Hematopoietic multipotent progenitor cell treated with erythropoietin and hydrocortisone succinate and interleukin-3 and kit ligand, for 17 days (in vitro differentiated cells): ENCODE measurements around the gene PLOD3.
A peak's percentile ranks its signal among the peaks of the same experiment; 100 is the strongest.
"Not testable (repeated sequence)": the region's sequence is repeated elsewhere in the genome, so short reads cannot be mapped to it uniquely, and the experiment has no call there.

ENCODE experiments used
- DNase-seq: peaks from one replicate; pipeline ENCODE4 v3.0.0-alpha.2; 2015; ENCODE audit warnings: low spot score

The PLOD3 gene

GRCh38 chr7:101217388-101218235 is at the start of gene PLOD3, which contains the start of gene ZNHIT1:
TSS of gene PLOD3 (minus strand) at chr7:101217581. CDS start at chr7:101217274, 307 bp downstream.
TSS of gene ZNHIT1 (plus strand) at chr7:101218165. CDS start at chr7:101218196, 31 bp downstream.
- peak; percentile 100 for DNase-seq

- no peak for DNase-seq
These were observed 48.5 kb upstream of the PLOD3 start for GRCh38 chr7:101265622-101266516.

DNA sequence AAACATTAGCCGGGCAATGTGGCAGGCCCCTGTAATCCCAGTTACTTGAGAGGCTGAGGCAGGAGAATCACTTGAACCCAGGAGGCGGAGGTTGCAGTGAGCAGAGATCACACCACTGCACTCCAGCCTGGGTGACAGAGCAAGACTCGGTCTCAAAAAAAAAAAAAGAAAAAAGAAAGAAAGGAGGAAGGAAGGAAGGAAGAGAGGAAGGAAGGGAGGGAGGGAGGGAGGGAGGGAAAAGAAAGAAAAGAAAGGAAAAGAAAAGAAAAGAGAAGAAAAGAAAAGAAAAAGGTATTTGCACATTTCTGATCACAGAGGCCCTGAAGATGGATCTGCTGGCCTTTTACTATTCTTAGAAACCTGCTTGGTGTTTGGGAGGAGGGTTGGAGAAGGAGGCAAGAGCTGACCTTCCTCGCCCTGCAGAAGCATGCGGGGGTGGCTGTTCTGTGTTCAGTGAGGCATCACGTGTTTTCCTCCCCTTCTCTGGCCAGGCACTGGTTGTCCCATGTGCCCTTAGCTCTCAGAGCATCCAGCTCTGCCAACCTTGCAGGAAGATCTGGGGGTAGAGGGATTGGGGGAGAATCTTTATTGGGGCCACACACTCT is 46.8 kb upstream of the PLOD3 start:
- DNase-seq, result not testable (repeated sequence)

DNA sequence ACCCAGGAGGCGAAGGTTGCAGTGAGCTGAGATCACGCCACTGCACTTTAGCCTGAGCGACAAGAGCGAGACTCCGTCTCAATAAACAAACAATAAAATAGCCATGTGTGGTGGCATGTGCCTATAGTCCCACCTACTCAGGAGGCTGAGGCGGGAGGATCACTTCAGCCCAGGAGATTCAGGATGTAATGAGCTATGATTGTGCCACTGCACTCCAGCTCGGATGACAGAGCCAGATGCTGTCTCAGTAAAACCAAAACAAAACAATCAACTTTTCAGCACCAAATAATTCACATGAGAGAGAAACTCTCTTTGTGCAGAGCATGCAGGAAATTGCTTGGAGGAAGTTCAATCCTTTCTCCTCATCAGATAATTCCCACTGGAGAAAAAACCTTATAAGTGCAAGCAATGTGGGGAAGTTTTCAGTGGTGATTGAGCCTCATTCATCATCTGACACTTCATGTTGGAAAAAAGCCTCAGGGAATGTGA is 40.9 kb upstream of the PLOD3 start:
- no peak for DNase-seq

DNA sequence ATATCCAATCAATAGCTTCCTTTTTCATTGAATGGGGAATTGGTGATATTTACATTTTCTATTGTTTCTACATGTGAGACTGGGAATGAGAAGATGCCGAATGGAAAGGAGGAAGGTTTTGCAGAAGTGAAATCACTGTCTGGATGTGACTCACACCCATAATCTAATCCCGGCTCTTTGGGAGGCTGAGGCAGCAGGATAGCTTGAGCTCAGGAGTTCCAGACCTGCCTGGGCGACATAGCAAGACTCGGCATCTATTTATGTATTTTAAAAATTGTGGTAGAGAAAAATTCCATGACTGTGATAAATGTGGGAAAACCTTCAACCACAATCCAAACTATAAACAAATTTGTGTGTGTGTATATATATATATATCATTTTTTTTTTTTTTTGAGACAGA is 38.4 kb upstream of the PLOD3 start:
- no peak for DNase-seq

- DNase-seq, result not testable (repeated sequence)
These were observed 35.8 kb upstream of the PLOD3 start for GRCh38 chr7:101253199-101253598.

DNA sequence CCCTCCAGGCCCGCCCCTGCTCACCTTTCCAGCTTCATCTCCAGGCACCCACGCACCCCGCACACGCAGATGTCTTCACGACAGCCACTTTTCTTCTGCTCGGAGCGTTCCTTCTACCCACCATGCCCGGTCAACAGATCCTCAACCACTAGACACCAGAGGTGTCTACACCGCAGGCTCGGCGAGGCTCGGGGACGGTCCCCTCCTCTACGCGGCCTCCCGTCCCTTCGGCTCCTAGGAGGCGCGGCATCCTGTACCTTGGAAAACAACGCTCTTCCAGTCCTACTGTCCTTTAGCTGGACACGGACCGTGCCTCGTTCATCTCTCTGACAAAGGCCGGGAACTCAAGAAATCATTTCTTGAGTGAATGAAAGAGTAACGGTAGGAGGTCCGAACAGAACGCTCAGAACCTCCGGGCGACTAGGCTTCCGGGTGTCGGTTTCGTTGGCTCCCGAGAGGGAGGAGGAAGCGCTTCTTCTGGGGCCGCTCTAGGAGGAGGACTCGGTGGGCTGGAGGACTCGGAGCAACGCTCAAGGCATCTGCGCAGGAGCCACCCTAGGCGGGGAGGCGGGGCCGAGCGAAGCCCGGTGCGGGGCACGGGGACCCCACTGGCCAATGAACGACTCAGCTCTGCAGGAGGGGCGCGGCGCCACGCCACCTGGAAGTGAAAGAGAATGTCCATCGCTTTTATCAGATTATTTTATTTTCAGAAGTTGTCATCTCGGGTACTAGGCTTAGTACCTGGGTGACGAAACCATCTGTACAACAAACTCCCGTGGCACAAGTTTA is 34.7 kb upstream of the PLOD3 start:
- peak; percentile 95 for DNase-seq

- DNase-seq, result no peak
These were observed 32.9 kb upstream of the PLOD3 start for GRCh38 chr7:101250324-101250723.

DNA sequence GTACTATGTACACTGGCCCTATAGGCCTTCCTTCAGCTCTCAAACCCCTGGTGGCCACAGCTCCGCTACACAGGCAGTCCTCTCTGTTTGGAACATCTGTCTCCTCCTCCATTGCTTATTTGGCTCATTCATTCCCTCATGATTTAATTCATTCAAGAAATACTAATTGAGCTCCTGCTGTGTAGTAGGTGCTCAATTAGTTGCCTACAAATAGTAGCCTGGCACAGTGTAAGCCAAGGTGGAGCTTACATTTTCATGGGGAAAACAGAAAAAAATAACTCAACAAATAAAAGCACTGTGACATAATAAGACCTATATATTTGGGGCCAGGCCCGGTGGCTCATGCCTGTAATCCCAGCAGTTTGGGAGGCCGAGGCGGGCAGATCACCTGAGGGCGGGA is 30.9 kb upstream of the PLOD3 start:
- DNase-seq, result no peak

DNA sequence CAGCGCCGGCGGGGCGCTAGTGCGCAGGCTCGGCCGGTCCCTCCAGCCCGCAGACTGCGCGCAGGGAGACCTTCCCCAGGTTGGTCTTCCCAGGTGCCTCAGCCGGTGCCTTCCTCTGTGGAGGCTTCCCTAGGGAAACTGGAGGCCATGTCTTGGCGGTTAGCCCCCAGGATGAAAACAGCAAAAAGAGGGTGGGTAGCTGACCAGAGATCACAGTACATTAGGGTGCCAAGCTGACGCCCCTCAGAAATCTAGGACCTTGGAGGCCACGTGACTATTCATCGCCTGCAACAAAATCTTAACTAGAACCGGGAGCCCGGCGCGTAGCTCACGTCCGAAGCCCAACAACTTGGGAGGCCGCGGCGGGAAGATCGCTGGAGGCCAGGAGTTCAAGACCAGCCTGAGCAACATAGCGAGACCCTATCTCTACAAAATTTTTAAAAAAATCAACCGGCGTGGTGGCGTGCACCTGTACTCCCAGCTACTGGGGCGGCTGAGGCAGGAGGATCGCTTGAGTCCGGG is 27.8 kb upstream of the PLOD3 start:
- DNase-seq, result no peak

DNA sequence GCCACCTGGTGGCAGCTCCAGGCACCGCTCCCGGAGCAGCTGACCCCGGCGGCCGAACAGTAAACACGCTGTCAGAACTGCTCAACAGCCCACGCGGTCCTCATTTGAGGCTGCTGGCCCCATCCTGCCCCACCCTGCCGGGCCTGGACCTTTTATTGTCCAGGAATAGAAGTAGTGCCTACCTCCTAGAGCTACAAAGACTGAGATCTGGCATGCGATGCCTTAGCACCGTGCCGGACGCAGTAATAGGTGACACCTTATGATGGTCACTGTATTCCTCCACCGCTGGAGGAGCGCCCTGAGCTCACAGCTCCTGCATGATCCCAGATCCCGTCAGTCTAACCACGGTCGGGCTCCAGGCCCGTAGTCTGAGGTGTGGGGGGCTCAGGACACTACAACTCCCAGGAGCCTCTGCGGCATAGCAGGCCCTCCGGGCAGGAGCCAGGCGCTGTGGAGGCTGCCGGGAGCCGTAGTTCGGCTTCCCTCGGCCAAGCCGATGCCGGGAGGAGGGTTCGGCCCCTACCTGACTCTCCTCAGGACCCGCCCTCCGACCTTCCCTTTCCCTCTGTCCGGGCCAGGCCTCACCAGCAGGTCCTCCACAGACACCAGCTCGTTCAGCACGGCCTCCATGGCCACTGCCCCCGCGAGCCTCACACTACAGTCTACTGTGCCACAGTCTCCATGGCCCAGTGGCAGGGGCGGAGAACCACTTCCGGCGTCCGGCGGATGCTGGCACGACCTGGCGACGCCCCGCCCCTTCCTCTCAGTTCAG is 27.2 kb upstream of the PLOD3 start, which contains the start of gene FIS1:
FIS1 (minus strand) TSS at position 707 of the 772 bp plus-strand sequence; CDS start at position 630, 77 bp downstream.
- DNase-seq, result peak; percentile 95

GRCh38 chr7:101243646-101244374 is 26.4 kb upstream of the PLOD3 start:
- DNase-seq, result peak; percentile 97

DNA sequence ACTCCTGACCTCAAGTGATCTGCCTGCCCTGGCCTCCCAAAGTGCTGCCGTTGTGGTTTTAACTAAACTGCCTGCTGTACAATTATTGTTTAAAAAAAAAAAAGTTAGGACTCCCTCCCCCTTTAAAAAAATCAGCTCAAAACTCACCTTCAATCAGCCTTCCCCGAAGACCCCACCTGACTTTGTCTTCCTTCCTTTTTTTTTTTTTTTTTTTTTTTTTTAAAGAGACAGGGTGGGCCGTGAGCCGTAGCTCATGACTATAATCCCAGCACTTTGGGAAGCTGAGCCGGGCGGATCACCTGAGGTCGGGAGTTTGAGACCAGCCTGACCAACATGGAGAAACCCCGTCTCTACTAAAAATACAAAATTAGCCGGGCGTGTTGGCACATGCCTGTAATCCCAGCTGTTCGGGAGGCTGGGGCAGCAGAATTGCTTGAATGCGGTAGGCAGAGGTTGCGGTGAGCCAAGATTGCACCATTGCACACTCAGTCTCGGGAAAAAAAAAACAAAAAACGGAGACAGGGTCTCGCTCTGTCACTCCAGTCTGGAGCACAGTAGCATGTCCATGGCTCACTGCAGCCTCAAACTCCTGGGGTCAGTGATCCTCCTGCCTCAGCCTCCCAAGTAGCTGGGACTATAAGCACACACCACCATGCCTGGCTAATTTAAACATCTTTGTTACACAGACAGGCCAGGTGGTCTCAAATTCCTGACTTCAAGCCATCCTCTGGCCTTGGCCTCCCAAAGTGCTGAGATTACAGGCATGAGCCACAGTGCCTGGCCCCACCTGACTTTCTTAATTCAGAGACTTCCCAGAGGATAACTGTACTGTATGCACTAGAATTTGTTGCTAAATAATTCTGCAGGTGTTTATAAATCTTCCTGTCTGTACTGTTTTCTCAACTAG is 24.3 kb upstream of the PLOD3 start:
- DNase-seq, result peak; percentile 53

DNA sequence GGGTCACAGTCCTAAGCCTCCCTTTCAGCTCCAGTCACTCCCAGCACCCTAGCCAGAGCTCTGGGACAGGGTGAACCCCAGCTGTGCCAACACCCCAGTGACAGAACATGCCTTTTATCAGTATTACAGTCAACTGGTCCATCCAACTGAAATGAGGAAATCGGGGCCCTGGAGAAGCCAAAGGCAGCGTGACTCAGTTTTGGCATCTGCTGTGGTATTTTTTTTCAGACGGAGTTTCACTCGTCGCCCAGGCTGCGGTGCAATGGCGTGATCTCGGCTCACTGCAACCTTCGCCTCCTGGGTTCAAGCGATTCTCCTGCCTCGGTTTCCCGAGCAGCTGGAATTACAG is 23.6 kb upstream of the PLOD3 start:
- peak; percentile 91 for DNase-seq

GRCh38 chr7:101240226-101241014 is 23.0 kb upstream of the PLOD3 start:
- DNase-seq, result peak; percentile 92

DNA sequence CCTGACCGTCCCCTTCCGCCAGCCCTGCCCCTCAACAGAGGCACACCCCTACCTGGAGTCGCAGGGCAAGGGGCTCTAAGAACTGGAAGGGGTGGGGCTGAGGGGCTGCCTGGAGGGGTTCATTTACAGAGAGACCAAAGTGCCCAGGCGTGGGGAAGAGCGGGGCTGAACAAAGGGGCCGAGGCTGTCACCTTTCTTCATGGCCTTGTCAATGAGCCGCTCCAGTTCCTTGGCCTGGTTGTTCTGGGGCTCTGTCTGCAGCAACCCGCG is 22.5 kb upstream of the PLOD3 start:
- DNase-seq, result no peak

- DNase-seq, result no peak
These were observed 22.0 kb upstream of the PLOD3 start for GRCh38 chr7:101239191-101239950.
